AG09309 (cell line): Measurements from ENCODE around the gene PRAMEF1.
"Not testable (repeated sequence)": the region's sequence is repeated elsewhere in the genome, so short reads cannot be mapped to it uniquely, and the experiment has no call there.

ENCODE experiments used
- DNase-seq: peaks from one replicate; pipeline ENCODE4 v3.0.0-alpha.2; 2010; ENCODE audit warnings: low read depth
- H3K4me3 ChIP-seq: 2 replicates; pipeline ENCODE4 v1.5.1; 2011; ENCODE audit warnings: mild to moderate bottlenecking, low read depth, low read length, moderate library complexity; ENCODE audit not compliant: control insufficient read depth
- CTCF ChIP-seq: IDR thresholded peaks from 2 replicates; pipeline ENCODE4 v1.5.1; 2011; ENCODE audit warnings: mild to moderate bottlenecking, low read depth, low read length, inconsistent platforms; ENCODE audit not compliant: insufficient read depth, control insufficient read depth; ENCODE audit errors: missing control alignments

The PRAMEF1 gene

GRCh38 chr1:12773438-12773837 is 17.8 kb upstream of the PRAMEF1 start, which contains the start of gene PRAMEF12:
Gene PRAMEF12 (plus strand): TSS chr1:12773738. CDS start chr1:12774868, 1,130 bp downstream.
- no peak within 1 kb of the TSS for H3K4me3 ChIP-seq
- DNase-seq = no peak
- TF ChIP-seq CTCF = no peak

GRCh38 chr1:12774801-12775345 is 16.3 kb upstream of the PRAMEF1 start:
- no peak for DNase-seq
- H3K4me3 ChIP-seq = no peak overlapping the region
- no peak for TF ChIP-seq CTCF

- DNase-seq = no peak
Observed at GRCh38 chr1:12775443-12775842, 15.8 kb upstream of the PRAMEF1 start.

GRCh38 chr1:12776801-12777557 is 14.2 kb upstream of the PRAMEF1 start:
- no peak overlapping the region for H3K4me3 ChIP-seq
- DNase-seq = no peak
- TF ChIP-seq CTCF = no peak

More at GRCh38 chr1:12775443-12775842, 15.8 kb upstream of the PRAMEF1 start:
- TF ChIP-seq CTCF = no peak
- no peak overlapping the region for H3K4me3 ChIP-seq

- no peak for TF ChIP-seq CTCF
- DNase-seq = no peak
- H3K4me3 ChIP-seq = no peak overlapping the region
Observed at GRCh38 chr1:12778061-12778460, 13.1 kb upstream of the PRAMEF1 start.

- DNase-seq = no peak
- TF ChIP-seq CTCF = no peak
- no peak overlapping the region for H3K4me3 ChIP-seq
Observed at GRCh38 chr1:12778907-12779306, 12.3 kb upstream of the PRAMEF1 start.

GRCh38 chr1:12781488-12781887 is 9.7 kb upstream of the PRAMEF1 start:
- H3K4me3 ChIP-seq, DNase-seq: not testable (repeated sequence)

- not testable (repeated sequence) for H3K4me3 ChIP-seq, DNase-seq
Observed at GRCh38 chr1:12783783-12784182, 7.4 kb upstream of the PRAMEF1 start.

- H3K4me3 ChIP-seq, DNase-seq: not testable (repeated sequence)
Observed at GRCh38 chr1:12784729-12785128, 6.5 kb upstream of the PRAMEF1 start.
